Measurements from ENCODE around the gene ASPSCR1.

ASPSCR1 gene

DNA sequence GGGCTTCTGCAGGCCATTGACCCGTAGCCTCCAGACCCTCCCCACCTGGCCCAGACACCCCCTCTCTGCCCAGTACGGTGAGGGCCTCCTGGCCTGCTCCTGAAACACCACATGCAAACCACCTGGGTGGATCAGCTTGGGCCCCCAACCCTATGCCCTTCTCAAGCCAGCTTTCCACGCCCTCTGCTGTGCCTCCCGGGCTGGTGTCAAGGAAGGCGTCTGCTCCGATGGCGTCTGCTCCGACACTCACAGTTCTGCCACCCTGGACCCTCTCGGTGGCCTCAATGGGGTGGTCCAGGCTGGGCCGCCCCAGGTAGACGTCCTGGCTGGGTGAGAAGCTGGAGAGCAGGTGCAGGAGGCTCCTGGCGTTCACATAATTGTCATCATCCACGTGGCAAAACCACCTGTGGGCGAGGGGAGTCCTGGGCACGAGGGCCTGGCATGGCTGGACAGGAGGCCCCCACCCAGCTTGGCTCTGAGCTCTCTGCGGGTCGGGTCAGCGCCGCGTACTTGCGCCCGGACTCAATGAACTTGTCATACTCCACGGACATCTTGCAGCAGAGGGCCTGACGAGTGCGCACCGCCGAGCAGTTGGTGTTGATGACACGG lies 72.8 kb downstream of the ASPSCR1 start:
- H3K4me3 ChIP-seq (ENCODE audit: low read length), result peak overlapping the region; percentile 79
- TF ChIP-seq, protein P1, sequence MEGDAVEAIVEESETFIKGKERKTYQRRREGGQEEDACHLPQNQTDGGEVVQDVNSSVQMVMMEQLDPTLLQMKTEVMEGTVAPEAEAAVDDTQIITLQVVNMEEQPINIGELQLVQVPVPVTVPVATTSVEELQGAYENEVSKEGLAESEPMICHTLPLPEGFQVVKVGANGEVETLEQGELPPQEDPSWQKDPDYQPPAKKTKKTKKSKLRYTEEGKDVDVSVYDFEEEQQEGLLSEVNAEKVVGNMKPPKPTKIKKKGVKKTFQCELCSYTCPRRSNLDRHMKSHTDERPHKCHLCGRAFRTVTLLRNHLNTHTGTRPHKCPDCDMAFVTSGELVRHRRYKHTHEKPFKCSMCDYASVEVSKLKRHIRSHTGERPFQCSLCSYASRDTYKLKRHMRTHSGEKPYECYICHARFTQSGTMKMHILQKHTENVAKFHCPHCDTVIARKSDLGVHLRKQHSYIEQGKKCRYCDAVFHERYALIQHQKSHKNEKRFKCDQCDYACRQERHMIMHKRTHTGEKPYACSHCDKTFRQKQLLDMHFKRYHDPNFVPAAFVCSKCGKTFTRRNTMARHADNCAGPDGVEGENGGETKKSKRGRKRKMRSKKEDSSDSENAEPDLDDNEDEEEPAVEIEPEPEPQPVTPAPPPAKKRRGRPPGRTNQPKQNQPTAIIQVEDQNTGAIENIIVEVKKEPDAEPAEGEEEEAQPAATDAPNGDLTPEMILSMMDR (conservative IDR thresholded peaks at IDR 0.05; ENCODE audit: low read depth, low read length), result no peak
- DNase-seq (ENCODE audit: low read depth), result no peak

DNA sequence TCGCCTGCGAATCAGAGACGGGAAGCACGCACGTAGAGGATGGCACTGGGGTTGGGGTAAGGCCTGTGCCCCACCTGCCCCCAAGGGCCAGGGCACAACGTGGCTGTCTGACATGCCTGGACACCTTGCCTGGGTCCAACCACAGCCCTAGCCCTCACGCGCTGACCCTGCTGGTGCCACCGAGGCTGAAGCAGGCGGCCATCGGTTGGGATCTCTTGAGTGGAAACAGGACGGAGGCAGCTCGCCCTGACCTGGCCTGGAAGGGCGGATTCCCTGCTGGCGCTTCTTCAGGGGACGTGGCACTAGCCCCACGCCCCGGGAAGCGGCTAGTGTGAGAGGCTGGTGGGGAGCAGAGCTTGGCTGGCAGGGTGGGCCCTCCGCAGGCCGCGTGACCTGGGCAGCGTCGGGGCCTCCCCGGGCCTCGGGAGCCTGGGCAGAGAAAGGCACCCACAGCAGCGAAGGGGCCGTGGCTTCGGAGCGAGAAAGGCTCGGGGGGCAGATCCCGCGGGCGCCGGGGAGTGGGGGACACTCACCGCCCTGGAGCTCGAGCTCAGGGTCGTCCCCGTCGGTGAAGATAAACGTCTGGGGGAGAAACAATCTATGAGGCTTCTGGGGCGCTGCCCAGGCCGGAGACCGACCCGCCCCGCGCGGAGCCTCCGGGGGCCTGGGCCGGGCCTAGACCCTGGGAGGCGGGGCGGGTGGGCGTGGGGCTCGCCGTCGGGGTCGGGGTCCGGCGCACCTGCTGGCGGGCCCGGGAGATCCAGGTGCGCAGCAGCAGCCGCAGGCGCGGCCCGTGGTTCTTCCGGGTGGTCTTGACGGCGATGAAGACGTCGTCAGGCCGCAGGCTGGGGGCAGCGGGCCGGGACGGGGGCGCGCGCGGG lies 73.6 kb downstream of the ASPSCR1 start:
- no peak for DNase-seq (ENCODE audit: low read depth)
- peak overlapping the region; percentile 79 for H3K4me3 ChIP-seq (ENCODE audit: low read length)
- TF ChIP-seq, protein P1 (conservative IDR thresholded peaks at IDR 0.05; ENCODE audit: low read depth, low read length), result no peak

DNA sequence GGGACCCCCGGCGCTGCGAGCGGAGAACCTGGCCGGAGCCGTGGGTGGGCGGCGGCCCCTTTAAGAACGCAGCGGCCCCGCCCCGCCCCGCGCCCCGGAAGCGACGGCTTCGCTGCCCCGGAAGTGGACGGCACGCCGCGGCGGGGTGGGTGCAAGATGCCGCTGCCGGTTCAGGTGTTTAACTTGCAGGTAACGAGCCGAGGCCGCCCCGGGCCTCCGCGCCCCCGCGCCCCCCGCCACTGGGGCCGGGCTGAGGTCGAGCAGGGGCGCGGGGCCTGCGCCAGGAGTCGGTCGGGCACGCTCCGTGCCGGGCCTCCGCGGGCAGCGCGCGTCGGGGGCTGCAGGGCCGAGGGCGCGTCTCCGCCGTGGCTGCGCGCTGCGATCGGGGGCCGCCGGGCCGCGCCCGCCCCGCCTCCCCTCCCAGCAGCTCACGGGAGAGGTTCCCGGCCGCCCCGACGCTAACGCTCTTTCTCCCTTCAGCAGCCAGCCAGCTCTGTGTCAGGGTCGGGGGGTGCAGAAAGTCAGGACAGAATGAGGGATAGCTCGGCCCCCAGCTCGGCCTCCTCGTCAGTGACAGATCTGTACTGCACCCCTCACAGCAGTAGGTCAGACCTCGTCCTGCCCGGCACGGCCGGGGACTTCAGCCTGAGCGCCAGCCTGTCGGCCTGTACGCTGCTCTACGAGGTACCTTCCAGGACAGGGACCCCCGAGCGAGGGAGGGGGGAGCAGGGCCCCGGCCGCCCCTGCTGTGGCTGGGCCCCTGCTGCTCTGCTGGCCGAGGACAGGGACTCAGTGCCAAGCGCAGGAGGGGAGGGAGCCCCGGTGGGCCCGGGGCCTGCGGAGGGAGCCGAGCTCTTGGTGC lies 74.6 kb downstream of the ASPSCR1 start, which contains the start of the genes GPS1 and RFNG:
GPS1 (plus strand) TSS at position 123 of the 862 bp plus-strand sequence; CDS start at position 157, 34 bp downstream.
RFNG (minus strand) TSS at position 36 of the 862 bp plus-strand sequence. CDS start 45 bp downstream, outside the sequence.
- no peak for DNase-seq (ENCODE audit: low read depth)
- H3K4me3 ChIP-seq (ENCODE audit: low read length), result peak within 1 kb of the TSS; percentile 79
- TF ChIP-seq, protein P1 (conservative IDR thresholded peaks at IDR 0.05; ENCODE audit: low read depth, low read length), result no peak

DNA sequence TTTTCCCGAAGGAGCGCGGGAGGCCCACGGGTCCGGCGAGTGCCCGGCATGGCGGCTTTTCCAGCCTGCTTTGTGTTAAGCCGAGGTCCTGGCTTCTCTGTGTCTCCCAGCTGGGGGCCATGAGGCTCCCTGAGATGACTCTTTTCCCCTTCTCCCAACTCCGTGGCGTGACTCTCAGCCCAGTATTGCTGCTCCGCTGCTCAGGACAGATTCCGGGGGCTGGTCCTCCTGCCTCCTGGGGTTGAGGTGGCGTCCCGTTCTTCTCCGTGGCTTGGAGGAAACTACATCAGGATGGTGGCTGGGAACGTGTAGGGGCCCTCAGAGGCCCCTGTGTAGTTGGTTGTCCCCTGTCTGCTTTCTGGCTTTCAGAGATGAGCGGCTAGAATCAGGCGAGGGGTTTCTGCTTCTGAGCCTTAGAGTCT lies 75.2 kb downstream of the ASPSCR1 start:
- DNase-seq (ENCODE audit: low read depth), result no peak
- peak overlapping the region; percentile 79 for H3K4me3 ChIP-seq (ENCODE audit: low read length)
- TF ChIP-seq, protein P1 (conservative IDR thresholded peaks at IDR 0.05; ENCODE audit: low read depth, low read length), result no peak

DNA sequence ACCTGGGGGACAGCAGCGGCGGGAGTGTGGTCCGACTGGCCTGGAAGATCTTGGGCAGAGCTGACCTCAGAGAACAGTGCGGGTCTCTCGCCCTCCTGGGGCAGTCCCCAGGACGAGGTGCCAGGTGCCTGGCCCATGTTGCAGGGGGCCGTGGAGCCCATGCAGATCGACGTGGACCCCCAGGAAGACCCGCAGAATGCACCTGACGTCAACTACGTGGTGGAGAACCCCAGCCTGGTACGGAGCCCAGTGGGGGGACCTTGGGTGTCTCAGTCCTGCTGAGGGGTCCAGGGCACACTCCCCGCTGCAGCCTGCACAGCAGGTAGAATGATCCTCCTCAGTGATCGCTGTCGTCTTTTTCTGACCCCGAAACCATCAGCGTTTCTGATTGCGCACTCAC lies 75.7 kb downstream of the ASPSCR1 start:
- TF ChIP-seq, protein P1 (conservative IDR thresholded peaks at IDR 0.05; ENCODE audit: low read depth, low read length), result no peak
- DNase-seq (ENCODE audit: low read depth), result no peak
- peak overlapping the region; percentile 79 for H3K4me3 ChIP-seq (ENCODE audit: low read length)

DNA sequence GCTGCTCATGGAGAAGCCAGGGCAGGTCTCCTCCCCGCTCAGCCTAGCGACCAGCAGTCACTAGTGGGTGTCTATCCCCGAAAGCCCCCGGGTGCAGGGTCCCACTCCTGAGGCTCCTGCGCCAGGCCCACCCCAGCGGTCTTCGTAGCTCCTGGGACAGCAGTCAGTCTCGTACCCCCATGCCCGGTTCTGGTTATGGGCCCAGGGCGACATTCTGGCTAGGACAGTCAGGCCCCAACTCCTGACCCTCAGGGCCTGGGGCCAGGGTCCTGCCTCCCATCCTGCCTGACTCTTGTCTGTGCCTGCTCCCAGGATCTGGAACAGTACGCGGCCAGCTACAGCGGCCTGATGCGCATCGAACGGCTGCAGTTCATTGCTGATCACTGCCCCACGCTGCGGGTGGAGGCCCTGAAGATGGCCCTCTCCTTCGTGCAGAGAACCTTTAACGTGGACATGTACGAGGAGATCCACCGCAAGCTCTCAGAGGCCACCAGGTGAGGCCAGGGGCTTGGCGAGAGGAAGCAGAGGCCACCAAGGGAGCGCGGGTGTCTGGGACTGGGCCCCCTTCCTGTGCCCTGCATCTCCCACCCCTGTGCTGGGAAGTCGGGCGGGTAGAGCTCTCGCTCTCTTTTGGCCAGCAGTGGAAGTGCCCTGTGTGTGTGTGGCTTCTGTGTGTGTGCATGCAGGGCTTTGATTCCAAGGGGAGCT lies 76.3 kb downstream of the ASPSCR1 start:
- no peak for DNase-seq (ENCODE audit: low read depth)

More for the DNA sequence above, 76.3 kb downstream of the ASPSCR1 start:
- H3K4me3 ChIP-seq (ENCODE audit: low read length), result no peak overlapping the region
- TF ChIP-seq, protein P1 (conservative IDR thresholded peaks at IDR 0.05; ENCODE audit: low read depth, low read length), result no peak

Measured in retinal pigment epithelial cell (primary cell).